B cell (primary cell): ENCODE measurements around the gene GOLGA8O. TPM values are rescaled to one million over a fixed set of nuclear protein-coding genes. Genes with fewer than 3 reads are reported as not detected.
"Not testable (repeated sequence)": the region's sequence is repeated elsewhere in the genome, so short reads cannot be mapped to it uniquely, and the experiment has no call there.

Experiments used
- ATAC-seq: fragments of 200-7000 bp; cut with Tn5 transposase; one replicate; pipeline ENCODE4 v1.10.0; 2021; ENCODE audit warnings: low read depth, mild to moderate bottlenecking, moderate number of reproducible peaks, moderate library complexity
- CTCF ChIA-PET: fragments of 350-600 bp; sonication (Branson Sonifier 250); formaldehyde crosslinking; loops from one replicate; lab custom pipeline; 2021; ENCODE audit warnings: antibody characterized with exemption, inconsistent platforms; lab: Charles Lee
- POLR2A ChIA-PET: fragments of 350-600 bp; sonication (Branson Sonifier 250); formaldehyde crosslinking; loops from one replicate; lab custom pipeline; 2021; ENCODE audit warnings: antibody characterized with exemption; lab: Charles Lee
- DNase-seq: peaks from one replicate; pipeline ENCODE4 v3.0.0; 2013
- H2AFZ ChIP-seq: 2 replicates; pipeline ENCODE4 v1.6.1; 2012; ENCODE audit warnings: mild to moderate bottlenecking, low read depth, low read length; ENCODE audit not compliant: insufficient read depth, poor library complexity, severe bottlenecking
- H3K27ac ChIP-seq, 2 donors: 1 replicate in 1 of 2; 2 replicates in 1 of 2; pipeline ENCODE4 v1.5.1; 2012 to 2013; ENCODE audit warnings: low read length in 2 of 2, mild to moderate bottlenecking in 2 of 2, moderate library complexity in 1 of 2
- H3K27me3 ChIP-seq, 4 experiments: fragments of 200-600 bp in 1 of 4; sonication (generic) in 1 of 4; replicated peaks in 1 of 4; 1 replicate in 2 of 4; 2 replicates in 2 of 4; pipeline versions ENCODE4 v1.6.1 to v1.7.0; 2013 to 2016; ENCODE audit warnings: low read length in 3 of 4, mild to moderate bottlenecking in 2 of 4, mixed read lengths in 1 of 4, moderate library complexity in 1 of 4; ENCODE audit not compliant: insufficient read depth in 4 of 4, control insufficient read depth in 3 of 4; ENCODE audit errors: control extremely low read depth in 1 of 4
- H3K36me3 ChIP-seq, 2 experiments: replicated peaks in 1 of 2; 1 replicate in 1 of 2; 2 replicates in 1 of 2; pipeline versions ENCODE4 v1.6.1 to v1.7.1; 2013; ENCODE audit warnings: low read length in 1 of 2; ENCODE audit not compliant: insufficient read depth in 2 of 2, control insufficient read depth in 1 of 2; ENCODE audit errors: control extremely low read depth in 1 of 2, extremely low read depth in 1 of 2
- H3K4me1 ChIP-seq, 2 donors: fragments of 200-600 bp in 1 of 2; sonication (generic) in 1 of 2; 1 replicate in 1 of 2; 2 replicates in 1 of 2; pipeline versions ENCODE4 v1.5.1 to v1.6.1; 2013 to 2017; ENCODE audit warnings: low read length in 2 of 2; ENCODE audit not compliant: control insufficient read depth in 2 of 2, insufficient read depth in 2 of 2
- H3K4me2 ChIP-seq: replicated peaks from 2 replicates; pipeline ENCODE3; 2012; ENCODE audit warnings: mild to moderate bottlenecking, low read depth, low read length; ENCODE audit not compliant: poor library complexity, severe bottlenecking
- H3K4me3 ChIP-seq, 5 experiments: fragments of 200-600 bp in 1 of 5; sonication (generic) in 1 of 5; 1 replicate in 3 of 5; 2 replicates in 2 of 5; pipeline versions ENCODE4 v1.5.1 to v1.7.0; 2011 to 2016; ENCODE audit warnings: low read length in 4 of 5, mild to moderate bottlenecking in 4 of 5, low read depth in 2 of 5, control low read depth in 1 of 5, moderate library complexity in 1 of 5; ENCODE audit not compliant: insufficient read depth in 1 of 5; ENCODE audit errors: control extremely low read depth in 1 of 5, extremely low read depth in 1 of 5
- H3K79me2 ChIP-seq: fragments of 200-600 bp; sonication (generic); one replicate; pipeline ENCODE4 v1.6.0; 2016; ENCODE audit warnings: low read length; ENCODE audit not compliant: control insufficient read depth, insufficient read depth
- H3K9ac ChIP-seq: fragments of 200-600 bp; sonication (generic); 2 replicates; pipeline ENCODE4 v1.6.1; 2017; ENCODE audit warnings: mild to moderate bottlenecking, low read length, moderate library complexity
- H3K9me3 ChIP-seq, 3 donors: one replicate each; pipeline versions ENCODE4 v1.6.1 to v1.7.1; 2013; ENCODE audit warnings: low read length in 2 of 3; ENCODE audit not compliant: control insufficient read depth in 2 of 3, insufficient read depth in 1 of 3; ENCODE audit errors: control extremely low read depth in 1 of 3
- H4K20me1 ChIP-seq: 2 replicates; pipeline ENCODE4 v1.6.0; 2012; ENCODE audit warnings: mild to moderate bottlenecking, low read length; ENCODE audit not compliant: insufficient read depth, control insufficient read depth, poor library complexity, severe bottlenecking
- H3K27ac Mint-ChIP-seq: one replicate; pipeline ENCODE4 v1.8.0; 2021; ENCODE audit warnings: mixed read lengths
- H3K27me3 Mint-ChIP-seq: one replicate; pipeline ENCODE4 v1.8.0; 2021; ENCODE audit warnings: mixed read lengths
- H3K4me1 Mint-ChIP-seq: one replicate; pipeline ENCODE4 v1.8.0; 2021; ENCODE audit warnings: mixed read lengths
- H3K4me3 Mint-ChIP-seq: one replicate; pipeline ENCODE4 v1.8.0; 2021; ENCODE audit warnings: mixed read lengths
- H3K9me3 Mint-ChIP-seq: one replicate; pipeline ENCODE4 v1.8.0; 2022; ENCODE audit warnings: mixed read lengths; ENCODE audit not compliant: insufficient read depth
- WGBS: methylation state at CpG from one replicate; pipeline ENCODE4 v1.1.5; 2013; ENCODE audit warnings: missing lambda C conversion rate; ENCODE audit not compliant: insufficient coverage; 5-methylcytosine and 5-hydroxymethylcytosine counted together
- intact Hi-C: fragments of 100-400 bp; cut with micrococcal nuclease; formaldehyde crosslinking; loops from one replicate; pipeline ENCODE4 v1.10.0; 2022
- polyA plus RNA-seq: library from polyadenylated mRNA; depleted of rRNA; stranded (reverse); fragments of >200 nt; gene quantifications from 2 replicates; pipeline ENCODE4 v1.2.3, GENCODE V29; 2012
- total RNA-seq, 2 donors: library from RNA; stranded (reverse); fragments of 120-200 nt in 1 of 2; gene quantifications; 1 replicate in 1 of 2; 2 replicates in 1 of 2; pipeline versions ENCODE4 v1.2.3 to v1.2.4, GENCODE V29; 2013 to 2022

Gene GOLGA8O
- total and polyA plus RNA-seq, 2 donors (not counting 1 experiment from before 2014, with no cell fraction given), result 0.55 to 0.71 TPM

DNA sequence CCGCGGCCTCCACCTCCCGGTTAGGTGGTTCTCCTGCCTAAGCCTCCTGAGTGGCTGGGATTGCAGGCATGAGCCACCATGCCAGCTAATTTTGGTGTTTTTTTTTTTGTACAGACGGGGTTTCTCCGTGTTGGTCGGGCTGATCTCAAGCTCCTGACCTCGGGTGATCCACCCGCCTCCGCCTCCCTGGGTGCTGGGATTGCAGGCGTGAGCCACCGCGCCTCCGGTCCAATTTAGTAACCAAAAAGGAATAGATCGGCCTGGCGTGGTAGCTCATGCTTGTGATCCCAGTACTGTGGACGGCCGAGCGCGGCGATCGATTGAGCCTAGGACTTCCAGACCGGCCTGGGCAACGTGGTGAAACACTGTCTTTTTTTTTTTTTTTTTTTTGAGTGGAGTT, 12.6 kb upstream of the GOLGA8O start:
- POLR2A ChIA-PET, result not testable (repeated sequence)

DNA sequence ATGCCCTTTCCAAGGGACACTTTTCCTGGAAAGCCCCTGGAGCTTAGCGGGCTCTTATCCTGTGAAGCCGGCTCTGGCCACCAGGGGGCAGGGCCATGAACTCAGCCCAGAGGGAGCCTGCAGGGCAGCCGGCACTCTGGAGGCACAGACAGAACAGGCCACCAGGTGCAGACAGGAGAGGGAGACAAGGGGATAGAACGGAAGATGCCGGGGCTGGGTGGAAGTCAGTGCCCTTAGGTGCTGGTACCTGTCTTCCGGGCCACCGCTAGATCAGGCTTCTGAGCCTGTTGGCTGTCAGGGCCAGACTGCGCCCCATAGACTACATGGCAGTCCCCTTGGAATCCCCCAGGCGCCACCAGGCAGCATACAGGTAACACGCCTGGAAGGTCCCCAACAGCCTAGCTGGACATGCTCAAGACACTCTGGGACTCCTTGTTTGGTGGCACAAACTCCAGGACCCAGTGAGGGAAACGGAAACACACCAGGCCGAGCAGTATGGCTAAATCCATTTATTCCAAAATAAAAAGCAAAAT, 14.9 kb downstream of the GOLGA8O start:
- CTCF ChIA-PET, intact Hi-C loops: not testable (repeated sequence)

More for the DNA sequence above, 12.6 kb upstream of the GOLGA8O start:
- H3K4me2 ChIP-seq, H4K20me1 ChIP-seq, H3K36me3 ChIP-seq, intact Hi-C loops, H3K27me3 ChIP-seq, H3K4me3 ChIP-seq, DNase-seq, H3K27ac ChIP-seq, H3K4me3 Mint-ChIP-seq, H3K4me1 ChIP-seq, H2AFZ ChIP-seq, CTCF ChIA-PET, H3K27ac Mint-ChIP-seq, H3K9me3 Mint-ChIP-seq, H3K4me1 Mint-ChIP-seq, ATAC-seq, H3K9me3 ChIP-seq, H3K79me2 ChIP-seq, H3K9ac ChIP-seq, H3K27me3 Mint-ChIP-seq: not testable (repeated sequence)
- WGBS, result no CpG with 5 or more reads among the region's 23 CpGs

DNA sequence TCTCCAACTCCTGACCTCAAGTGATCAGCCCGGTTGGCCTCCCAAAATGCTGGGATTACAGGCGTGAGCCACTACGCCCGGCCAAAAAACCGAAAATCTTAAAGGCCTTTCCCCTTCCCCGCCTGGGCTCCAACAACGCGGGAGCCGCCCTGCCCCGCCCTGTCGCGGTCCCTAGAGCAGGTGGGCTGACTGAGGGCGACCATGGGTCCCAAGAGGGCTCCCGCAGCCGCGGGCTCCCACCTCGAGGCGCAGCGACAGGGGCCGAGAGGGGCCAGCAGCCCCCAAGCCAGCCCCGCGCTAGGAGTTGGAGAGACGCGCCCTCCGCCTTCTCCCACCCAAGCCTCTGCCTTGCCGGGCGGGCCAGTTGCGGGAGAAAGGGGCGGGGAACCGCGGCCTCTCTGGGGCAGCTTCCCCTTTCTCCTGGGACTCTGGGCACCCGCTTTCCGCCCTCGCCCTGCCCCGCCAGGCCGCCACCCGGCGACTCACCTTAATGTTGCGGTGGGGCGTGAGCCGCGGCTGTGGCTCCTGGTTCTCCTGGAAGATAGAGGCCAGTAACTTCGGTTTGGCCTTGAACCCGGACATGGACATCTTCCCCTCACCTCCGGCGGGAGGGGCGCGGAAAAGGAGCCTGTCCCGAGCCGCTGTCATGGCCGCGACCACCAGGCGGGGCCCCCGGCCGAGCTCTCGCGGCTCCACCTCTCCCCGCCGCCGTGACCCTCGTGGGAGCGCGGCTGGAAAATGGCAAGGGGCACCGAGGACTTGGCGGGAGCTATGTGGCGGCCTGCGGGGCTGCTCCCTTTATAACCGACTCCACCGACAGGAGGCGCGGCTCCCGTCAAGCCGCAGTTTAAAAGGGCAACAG, 21.1 kb downstream of the GOLGA8O start:
- intact Hi-C loops, result not testable (repeated sequence)
- WGBS, result no CpG with 5 or more reads among the region's 73 CpGs

More for the DNA sequence above, 14.9 kb downstream of the GOLGA8O start:
- H3K36me3 ChIP-seq, H3K4me2 ChIP-seq, H3K27me3 ChIP-seq, H3K27ac Mint-ChIP-seq, H3K4me1 Mint-ChIP-seq, H2AFZ ChIP-seq, H3K4me3 ChIP-seq, DNase-seq, H3K27ac ChIP-seq, POLR2A ChIA-PET, H3K4me3 Mint-ChIP-seq, H3K4me1 ChIP-seq, H3K79me2 ChIP-seq, H3K9me3 Mint-ChIP-seq, H3K9ac ChIP-seq, H4K20me1 ChIP-seq, H3K9me3 ChIP-seq, H3K27me3 Mint-ChIP-seq: not testable (repeated sequence)
- no CpG with 5 or more reads among the region's 12 CpGs for WGBS
- ATAC-seq, result peak; percentile 74

DNA sequence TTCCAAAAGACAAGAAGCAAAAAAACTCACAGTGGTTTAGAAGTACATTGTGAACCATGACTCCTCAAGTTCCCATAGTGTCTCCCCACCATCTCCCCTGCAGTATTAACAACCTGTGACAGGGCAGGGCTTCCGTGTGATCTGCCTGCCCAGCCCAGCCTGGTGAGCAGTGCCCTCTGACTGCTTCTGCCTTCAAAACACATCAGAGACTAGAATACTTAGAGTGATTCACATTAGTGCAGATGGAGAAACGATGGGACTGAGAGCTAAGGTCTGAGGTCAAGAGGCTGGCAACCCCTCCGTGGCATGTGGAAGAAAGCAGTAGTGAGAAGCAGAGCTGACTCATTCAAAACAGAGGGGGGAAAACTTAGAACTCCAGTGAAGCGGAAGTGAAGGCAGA, 27.8 kb downstream of the GOLGA8O start:
- POLR2A ChIA-PET, H3K27ac Mint-ChIP-seq, ATAC-seq: not testable (repeated sequence)

More for the DNA sequence above, 21.1 kb downstream of the GOLGA8O start:
- DNase-seq, H3K79me2 ChIP-seq, H3K4me1 ChIP-seq, CTCF ChIA-PET, H3K27me3 Mint-ChIP-seq, H3K4me3 Mint-ChIP-seq, H3K4me1 Mint-ChIP-seq, H4K20me1 ChIP-seq, H3K4me3 ChIP-seq, H2AFZ ChIP-seq, H3K9me3 Mint-ChIP-seq, H3K36me3 ChIP-seq, H3K4me2 ChIP-seq, H3K27ac ChIP-seq, H3K27me3 ChIP-seq, H3K9me3 ChIP-seq, H3K9ac ChIP-seq, H3K27ac Mint-ChIP-seq, POLR2A ChIA-PET: not testable (repeated sequence)
- ATAC-seq, result peak; percentile 76

More for the DNA sequence above, 27.8 kb downstream of the GOLGA8O start:
- H2AFZ ChIP-seq, H3K4me2 ChIP-seq, H3K36me3 ChIP-seq, H4K20me1 ChIP-seq, H3K4me1 Mint-ChIP-seq, intact Hi-C loops, H3K9me3 ChIP-seq, H3K9ac ChIP-seq, H3K4me1 ChIP-seq, CTCF ChIA-PET, H3K27me3 ChIP-seq, H3K27ac ChIP-seq, H3K79me2 ChIP-seq, H3K4me3 Mint-ChIP-seq, H3K9me3 Mint-ChIP-seq, DNase-seq, H3K4me3 ChIP-seq, H3K27me3 Mint-ChIP-seq: not testable (repeated sequence)
- no CpG with 5 or more reads among the region's 4 CpGs for WGBS
